K562 (cell line): ENCODE results near the gene STX18. TPM values are rescaled to one million over a fixed set of nuclear protein-coding genes. Genes with fewer than 3 reads are reported as not detected.

Experiments
- ATAC-seq: fragments of 200-7000 bp; cut with Tn5 transposase; 3 replicates; pipeline ENCODE4 v1.9.1; 2020; ENCODE audit warnings: moderate library complexity
- BruUV-seq: library from RNA; stranded (reverse); fragments of 400-500 nt; replicated peaks from 2 replicates; lab custom pipeline; 2021; lab: Mats Ljungman, UMichigan
- CTCF ChIA-PET: fragments of 300-600 bp; formaldehyde crosslinking; extraction: SDS; loops from one replicate; lab custom pipeline; 2021; ENCODE audit warnings: low intra/inter-chr PET ratio; lab: Yijun Ruan, JAX
- POLR2A ChIA-PET: fragments of 300-600, 350-650 bp; sonication (Branson Sonifier 250); formaldehyde crosslinking; extraction: SDS; loops from one replicate; lab custom pipeline; 2021; ENCODE audit warnings: antibody characterized with exemption, inconsistent platforms; lab: Yijun Ruan, JAX
- DNase-seq, 4 experiments: peaks; one replicate each; pipeline versions ENCODE4 v3.0.0 to v3.0.0-alpha.2; 2011 to 2018; ENCODE audit warnings: low spot score in 3 of 4, mixed read lengths in 3 of 4; ENCODE audit errors: extremely low read depth in 1 of 4
- FAIRE-seq: peaks from 2 replicates; lab custom pipeline; 2011; peaks lifted over from hg19 to GRCh38; lab: Jason Lieb, UNC
- H2AFZ ChIP-seq: 2 replicates; pipeline ENCODE4 v1.6.0; 2011; ENCODE audit warnings: low read depth, low read length, control low read depth, inconsistent platforms
- H3K27ac ChIP-seq: fragments of 200-600 bp; 3 replicates; pipeline ENCODE4 v1.8.0; 2011; ENCODE audit warnings: low read depth, mild to moderate bottlenecking, control low read depth, inconsistent platforms, low read length, moderate library complexity, mixed read lengths; ENCODE audit errors: extremely low read depth
- H3K27me3 ChIP-seq, 2 experiments: fragments of 300-600 bp in 1 of 2; 2 replicates in 1 of 2; 3 replicates in 1 of 2; pipeline versions ENCODE4 v1.6.0 to v1.8.0; 2011; ENCODE audit warnings: inconsistent platforms in 2 of 2, low read length in 2 of 2, mild to moderate bottlenecking in 1 of 2, mixed read lengths in 1 of 2, moderate library complexity in 1 of 2; ENCODE audit not compliant: control insufficient read depth in 2 of 2, insufficient read depth in 2 of 2
- H3K36me3 ChIP-seq: fragments of 300-600 bp; 3 replicates; pipeline ENCODE4 v1.8.0; 2011; ENCODE audit warnings: mild to moderate bottlenecking, low read length, inconsistent platforms; ENCODE audit not compliant: control insufficient read depth, insufficient read depth
- H3K4me1 ChIP-seq, 2 experiments: fragments of 200-600 bp in 1 of 2; replicated peaks in 1 of 2; 2 replicates in 1 of 2; 3 replicates in 1 of 2; pipeline versions ENCODE4 v1.5.1 to v1.8.0; 2011; ENCODE audit warnings: inconsistent platforms in 2 of 2, low read length in 2 of 2, mild to moderate bottlenecking in 1 of 2, mixed read lengths in 1 of 2, moderate library complexity in 1 of 2; ENCODE audit not compliant: control insufficient read depth in 2 of 2, insufficient read depth in 2 of 2
- H3K4me2 ChIP-seq: 2 replicates; pipeline ENCODE4 v1.6.1; 2011; ENCODE audit warnings: low read length, control low read depth, inconsistent platforms, mixed read lengths; ENCODE audit not compliant: insufficient read depth
- H3K4me3 ChIP-seq: fragments of 200-600 bp; sonication (generic), shearing (Covaris generic); 2 replicates; pipeline ENCODE4 v1.5.1; 2016; ENCODE audit warnings: control low read depth, inconsistent platforms
- H3K79me2 ChIP-seq: fragments of 200-600 bp; 3 replicates; pipeline ENCODE4 v1.8.0; 2011; ENCODE audit warnings: low read length, inconsistent platforms; ENCODE audit not compliant: control insufficient read depth, insufficient read depth
- H3K9ac ChIP-seq, 2 experiments: 2 replicates each; pipeline versions ENCODE4 v1.6.0 to v1.6.1; 2011; ENCODE audit warnings: low read depth in 2 of 2, low read length in 2 of 2, control low read depth in 1 of 2, inconsistent platforms in 1 of 2, mild to moderate bottlenecking in 1 of 2, mixed read lengths in 1 of 2; ENCODE audit not compliant: insufficient read depth in 1 of 2
- H3K9me1 ChIP-seq: one replicate; pipeline ENCODE4 v1.6.0; 2011; ENCODE audit warnings: inconsistent platforms, mild to moderate bottlenecking, low read length, moderate library complexity; ENCODE audit not compliant: control insufficient read depth, insufficient read depth
- H3K9me3 ChIP-seq: replicated peaks from 2 replicates; pipeline ENCODE4 v1.5.1; 2011; ENCODE audit warnings: low read depth, low read length, inconsistent platforms; ENCODE audit not compliant: control insufficient read depth, insufficient read depth
- H4K20me1 ChIP-seq: replicated peaks from 2 replicates; pipeline ENCODE4 v1.6.1; 2011; ENCODE audit warnings: low read length, inconsistent platforms, mixed read lengths; ENCODE audit not compliant: control insufficient read depth, insufficient read depth
- CSDE1 ChIP-seq, 2 experiments: fragments of 450-650 bp; IDR thresholded peaks; 2 replicates each; pipeline ENCODE4 v1.6.1; 2016; ENCODE audit warnings: mild to moderate bottlenecking in 1 of 2
- DACH1 ChIP-seq: fragments of 450-650 bp; IDR thresholded peaks from 2 replicates; pipeline ENCODE4 v1.6.1; 2018; ENCODE audit not compliant: partially characterized antibody
- FOXJ3 ChIP-seq: sonication (generic); formaldehyde crosslinking; IDR thresholded peaks from 2 replicates; pipeline ENCODE4 v1.4.0; 2020; ENCODE audit warnings: mild to moderate bottlenecking, missing genetic modification reagents
- GATAD2B ChIP-seq: fragments of 450-650 bp; IDR thresholded peaks from 2 replicates; pipeline ENCODE4 v1.6.1; 2017; ENCODE audit warnings: mild to moderate bottlenecking, borderline replicate concordance
- HDAC6 ChIP-seq: IDR thresholded peaks from 2 replicates; pipeline ENCODE4 v1.6.1; 2012; ENCODE audit warnings: low read depth, mild to moderate bottlenecking, control low read depth, inconsistent platforms, low read length, moderate library complexity
- LCOR ChIP-seq: sonication (generic); formaldehyde crosslinking; IDR thresholded peaks from 2 replicates; pipeline ENCODE4 v1.8.0; 2022; ENCODE audit warnings: mild to moderate bottlenecking, missing genetic modification reagents
- MAFF ChIP-seq: IDR thresholded peaks from 2 replicates; pipeline ENCODE4 v1.6.1; 2012; ENCODE audit warnings: low read length, improper control_type of control experiment
- MEF2D ChIP-seq: conservative IDR thresholded peaks from 2 replicates; pipeline ENCODE4 v1.6.1; 2016; ENCODE audit warnings: low read depth, missing genetic modification characterization, missing compliant biosample characterization
- MTA2 ChIP-seq: fragments of 450-650 bp; IDR thresholded peaks from 2 replicates; pipeline ENCODE4 v1.6.1; 2016; ENCODE audit warnings: low read depth
- SAFB2 ChIP-seq: fragments of 200-400 bp; formaldehyde crosslinking; IDR thresholded peaks from 2 replicates; pipeline ENCODE4 v1.6.1; 2018; ENCODE audit warnings: borderline replicate concordance, low read length, low read depth, moderate library complexity; ENCODE audit not compliant: severe bottlenecking
- TAF9B ChIP-seq: fragments of 450-650 bp; IDR thresholded peaks from 2 replicates; pipeline ENCODE4 v1.6.1; 2018; ENCODE audit warnings: mild to moderate bottlenecking; ENCODE audit not compliant: partially characterized antibody
- TEAD4 ChIP-seq, 2 experiments: sonication (generic) in 1 of 2; formaldehyde crosslinking in 1 of 2; IDR thresholded peaks; 2 replicates each; pipeline versions ENCODE4 v1.6.1 to v1.8.0; 2012 to 2022; ENCODE audit warnings: borderline replicate concordance in 1 of 2, inconsistent platforms in 1 of 2, low read length in 1 of 2, mild to moderate bottlenecking in 1 of 2, missing genetic modification reagents in 1 of 2
- ZEB2 ChIP-seq: fragments of 450-650 bp; IDR thresholded peaks from 2 replicates; pipeline ENCODE4 v1.6.1; 2016
- ZNF197 ChIP-seq: fragments of 200-800 bp; sonication (Bioruptor generic); IDR thresholded peaks from 2 replicates; pipeline ENCODE4 v1.6.1; 2016; ENCODE audit warnings: low read depth, missing genetic modification characterization, missing compliant biosample characterization
- ZNF217 ChIP-seq: sonication (generic); formaldehyde crosslinking; IDR thresholded peaks from 2 replicates; pipeline ENCODE4 v1.8.0; 2022; ENCODE audit warnings: mild to moderate bottlenecking, missing genetic modification reagents
- ZNF431 ChIP-seq: sonication (generic); formaldehyde crosslinking; IDR thresholded peaks from 2 replicates; pipeline ENCODE4 v1.8.0; 2022; ENCODE audit warnings: mild to moderate bottlenecking, missing genetic modification reagents
- ZNF436 ChIP-seq: fragments of 250-450, 450-650 bp; sonication (Bioruptor Pico); formaldehyde crosslinking; IDR thresholded peaks from 2 replicates; pipeline ENCODE4 v1.7.0; 2020; ENCODE audit warnings: mild to moderate bottlenecking
- ZNF445 ChIP-seq: fragments of 250-450 bp; sonication (Bioruptor Pico); IDR thresholded peaks from 2 replicates; pipeline ENCODE4 v1.4.0; 2020; ENCODE audit warnings: low read depth, mild to moderate bottlenecking, moderate library complexity
- ZNF644 ChIP-seq: fragments of 200-800 bp; sonication (Bioruptor generic); IDR thresholded peaks from 2 replicates; pipeline ENCODE4 v1.6.1; 2016; ENCODE audit warnings: low read depth, missing genetic modification characterization, missing compliant biosample characterization
- ZNF830 ChIP-seq: fragments of 250-450 bp; sonication (Bioruptor Pico); IDR thresholded peaks from 2 replicates; pipeline ENCODE4 v1.5.0; 2021; ENCODE audit warnings: mild to moderate bottlenecking
- ZZZ3 ChIP-seq: fragments of 450-650 bp; IDR thresholded peaks from 2 replicates; pipeline ENCODE4 v1.6.1; 2016; ENCODE audit warnings: antibody characterized with exemption, mild to moderate bottlenecking, moderate library complexity
- WGBS: fragments of 100-300 bp; shearing (Covaris generic); methylation state at CpG from one replicate; pipeline ENCODE4 v1.1.6; 2016; ENCODE audit warnings: low coverage, mixed read lengths; ENCODE audit not compliant: insufficient coverage; ENCODE audit errors: missing lambda C conversion rate; 5-methylcytosine and 5-hydroxymethylcytosine counted together
- in situ Hi-C: fragments of 300-500 bp; cut with MboI; formaldehyde crosslinking; loops from 4 replicates; pipeline ENCODE4 v1.15.0; 2018; ENCODE audit warnings: inconsistent platforms, mixed read lengths
- intact Hi-C: fragments of 100-400 bp; cut with micrococcal nuclease; formaldehyde crosslinking; loops from 2 replicates; pipeline ENCODE4 v1.14.2; 2022
- polyA plus RNA-seq, 8 experiments: library from polyadenylated mRNA; depleted of rRNA in 4 of 8; stranded (reverse) in 5 of 8; unstranded in 3 of 8; fragments of >200 nt; fragmentation: Nextera tagmentation in 2 of 8; fragmentation: Illumina TruSeq in 1 of 8; extraction: Ambion mirVana in 2 of 8; extraction: Trizol in 1 of 8; gene quantifications; 2 replicates each; pipeline versions ENCODE4 v1.2.1 to v1.2.3, GENCODE V29; 2011 to 2014; ENCODE audit warnings: inconsistent platforms in 1 of 8, missing spikeins in 1 of 8
- total RNA-seq, 7 experiments: library from RNA; depleted of rRNA in 6 of 7; stranded (reverse); fragments of >200 nt in 6 of 7; fragmentation: Illumina TruSeq in 2 of 7; extraction: Trizol in 2 of 7; gene quantifications; 2 replicates each; pipeline versions ENCODE4 v1.2.1 to v1.2.3, GENCODE V29; 2011 to 2021; ENCODE audit warnings: low replicate concordance in 1 of 7
- TF ChIP-seq, protein P1 (sequence below): sonication (generic); formaldehyde crosslinking; IDR thresholded peaks from 2 replicates; pipeline ENCODE4 v1.8.0; 2022; ENCODE audit warnings: missing genetic modification reagents, mild to moderate bottlenecking, moderate library complexity, borderline replicate concordance
- TF ChIP-seq, protein P2 (sequence below): sonication (generic); formaldehyde crosslinking; IDR thresholded peaks from 2 replicates; pipeline ENCODE4 v1.8.0; 2022; ENCODE audit warnings: mild to moderate bottlenecking, missing genetic modification reagents

STX18 gene
- total and polyA plus RNA-seq, 9 of the 15 experiments (the other 6 are each of a cell fraction or from before 2014, with no cell fraction given) = 6.2 to 41.7 (median 22.7) TPM

DNA sequence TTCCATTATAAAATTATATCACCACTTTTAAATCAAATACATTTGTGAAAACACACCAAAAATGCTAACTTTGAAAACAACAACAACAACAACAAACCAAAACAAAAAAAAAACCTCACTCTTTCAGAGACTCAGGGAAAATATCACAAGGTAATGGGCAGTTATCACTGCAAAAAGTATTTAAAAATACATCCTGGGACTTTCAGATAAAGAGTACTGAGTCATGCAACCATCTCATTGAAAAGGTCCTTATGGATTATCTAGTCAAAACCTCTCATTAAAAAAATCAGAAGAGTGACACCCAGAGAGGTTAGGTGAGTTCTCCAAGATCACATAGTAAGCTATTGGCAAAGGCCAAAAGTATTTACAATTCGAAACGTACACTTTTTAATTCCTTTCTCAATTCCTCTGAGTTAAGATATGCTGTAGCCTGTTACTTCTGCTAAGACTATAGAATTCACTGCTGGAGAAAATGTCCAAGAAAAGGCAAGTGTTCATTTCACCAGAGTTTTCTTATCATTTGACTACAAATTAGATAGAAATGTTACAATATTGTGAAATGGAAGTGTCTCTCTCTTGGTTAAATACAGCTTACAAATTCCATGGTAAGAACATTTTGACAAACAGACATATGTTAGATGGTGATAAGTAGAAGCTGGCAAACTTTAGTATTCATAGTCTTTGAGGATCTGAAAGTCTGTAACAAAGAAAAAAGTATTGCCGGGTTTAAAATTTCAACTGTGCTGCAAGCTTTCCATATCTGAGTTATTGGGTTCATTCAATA is 9.3 kb downstream of the STX18 start:
- POLR2A ChIA-PET = interaction anchor here (0.5 to 2.5 kb wide), 5 partner anchors 10 to 41 kb away, joined by 3 to 9 read pairs (median 3); partner anchors contain the start of gene STX18
- no peak overlapping the region for H3K9ac ChIP-seq
- intact Hi-C loops (no loop called here), in situ Hi-C loops (no loop called here)
- H4K20me1 ChIP-seq = peaks cover 19% of the 10 kb centered on the region
- no peaks in the 10 kb centered on the region for H3K9me3 ChIP-seq
- H3K36me3 ChIP-seq = no peaks in the 10 kb centered on the region
- 10% methylated on average over 3 of the region's 3 CpGs for WGBS
- H3K4me1 ChIP-seq = peaks cover 0 to 12% of the 10 kb centered on the region in 2 experiments; a peak in 2 of 5 replicates
- H3K4me3 ChIP-seq = no peak overlapping the region
- no peak overlapping the region for H3K27ac ChIP-seq
- 0 out of 2 replicates have a peak overlapping the region, but pooled peaks have one; percentile 9 for H3K4me2 ChIP-seq
- FAIRE-seq (peak; percentile 78), ATAC-seq (peak; percentile 72), DNase-seq (peak; percentile 42 to 53 (median 50))
- H2AFZ ChIP-seq = no peak overlapping the region
- H3K9me1 ChIP-seq = no peaks in the 10 kb centered on the region
- BruUV-seq = no TSS peak
- peaks cover 13% of the 10 kb centered on the region; the same call in 2 of the 3 replicates for H3K79me2 ChIP-seq
- CTCF ChIA-PET = no interaction called here
- H3K27me3 ChIP-seq = no peaks in the 10 kb centered on the region
- TF ChIP-seq ZNF217 (no peak), ZNF830 (no peak), HDAC6 (no peak), SAFB2 (no peak), DACH1 (no peak), CSDE1 (IDR thresholded peaks at IDR 0.05) (0 out of 4 replicates have a peak, but pooled peaks of 1 of the 2 experiments have one; percentile 40), ZNF197 (no peak), ZNF436 (no peak), MEF2D (tag) (no peak), ZEB2 (peak; percentile 42; the same call in 1 of the 2 replicates), ZZZ3 (no peak), ZNF445 (no peak), MAFF (peak; percentile 58; the same call in 1 of the 2 replicates), LCOR (CRISPR knock-in tag) (no peak), FOXJ3 (CRISPR knock-in tag) (no peak), MTA2 (peak; percentile 90), GATAD2B (0 out of 2 replicates have a peak, but pooled peaks have one; percentile 37), ZNF431 (CRISPR knock-in tag) (no peak), TAF9B (no peak), ZNF644 (no peak), TEAD4 (IDR thresholded peaks at IDR 0.05; ENCODE audit: low read length) (peak; percentile 85), TEAD4 (CRISPR knock-in tag; IDR thresholded peaks at IDR 0.05; ENCODE audit: borderline replicate concordance) (no peak)
- TF ChIP-seq, protein P1, sequence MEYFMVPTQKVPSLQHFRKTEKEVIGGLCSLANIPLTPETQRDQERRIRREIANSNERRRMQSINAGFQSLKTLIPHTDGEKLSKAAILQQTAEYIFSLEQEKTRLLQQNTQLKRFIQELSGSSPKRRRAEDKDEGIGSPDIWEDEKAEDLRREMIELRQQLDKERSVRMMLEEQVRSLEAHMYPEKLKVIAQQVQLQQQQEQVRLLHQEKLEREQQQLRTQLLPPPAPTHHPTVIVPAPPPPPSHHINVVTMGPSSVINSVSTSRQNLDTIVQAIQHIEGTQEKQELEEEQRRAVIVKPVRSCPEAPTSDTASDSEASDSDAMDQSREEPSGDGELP (CRISPR knock-in tag) = no peak
- TF ChIP-seq, protein P2, sequence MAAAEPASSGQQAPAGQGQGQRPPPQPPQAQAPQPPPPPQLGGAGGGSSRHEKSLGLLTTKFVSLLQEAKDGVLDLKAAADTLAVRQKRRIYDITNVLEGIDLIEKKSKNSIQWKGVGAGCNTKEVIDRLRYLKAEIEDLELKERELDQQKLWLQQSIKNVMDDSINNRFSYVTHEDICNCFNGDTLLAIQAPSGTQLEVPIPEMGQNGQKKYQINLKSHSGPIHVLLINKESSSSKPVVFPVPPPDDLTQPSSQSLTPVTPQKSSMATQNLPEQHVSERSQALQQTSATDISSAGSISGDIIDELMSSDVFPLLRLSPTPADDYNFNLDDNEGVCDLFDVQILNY (CRISPR knock-in tag) = no peak
